CD4-positive, alpha-beta T cell treated with Interleukin-1 beta for 1 hour (primary cell): Measurements from ENCODE around the gene PDZK1.
"Not testable (repeated sequence)": the region's sequence is repeated elsewhere in the genome, so short reads cannot be mapped to it uniquely, and the experiment has no call there.

ENCODE experiments used
- DNase-seq, 2 donors: peaks; one replicate each; pipeline ENCODE4 v3.0.0-alpha.2; 2020 to 2022

PDZK1 gene

GRCh38 chr1:145707183-145707867 is at the start of gene PDZK1:
TSS of gene PDZK1 (minus strand) at chr1:145707368. CDS start at chr1:145688021, 19,347 bp downstream.
- no peak for DNase-seq

DNA sequence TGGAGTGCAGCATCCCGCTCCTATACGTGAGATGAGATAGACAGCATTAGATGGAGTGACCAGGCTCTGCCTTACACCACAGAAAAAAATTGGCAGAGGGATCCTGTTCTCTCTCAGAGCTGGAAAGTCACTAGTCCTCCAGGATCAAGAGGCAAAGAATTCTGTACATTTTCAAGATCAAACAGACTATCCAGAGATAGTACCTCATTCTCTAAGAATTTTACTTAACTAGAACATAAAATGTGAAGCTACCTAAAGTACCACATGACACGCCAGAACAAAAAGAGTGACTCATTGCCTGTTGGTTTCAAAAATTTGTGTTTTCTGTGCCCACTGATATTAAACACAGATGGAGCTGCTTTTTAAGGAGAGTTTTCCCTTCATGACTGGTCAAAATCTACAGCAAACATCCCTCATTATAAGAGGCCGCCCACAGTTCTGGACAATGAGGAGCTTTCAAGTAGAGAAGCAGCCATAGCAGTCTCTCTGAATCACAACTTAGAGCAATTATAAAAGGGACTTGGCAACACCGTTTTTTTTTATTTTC is 44.4 kb upstream of the PDZK1 start:
- no peak for DNase-seq

DNA sequence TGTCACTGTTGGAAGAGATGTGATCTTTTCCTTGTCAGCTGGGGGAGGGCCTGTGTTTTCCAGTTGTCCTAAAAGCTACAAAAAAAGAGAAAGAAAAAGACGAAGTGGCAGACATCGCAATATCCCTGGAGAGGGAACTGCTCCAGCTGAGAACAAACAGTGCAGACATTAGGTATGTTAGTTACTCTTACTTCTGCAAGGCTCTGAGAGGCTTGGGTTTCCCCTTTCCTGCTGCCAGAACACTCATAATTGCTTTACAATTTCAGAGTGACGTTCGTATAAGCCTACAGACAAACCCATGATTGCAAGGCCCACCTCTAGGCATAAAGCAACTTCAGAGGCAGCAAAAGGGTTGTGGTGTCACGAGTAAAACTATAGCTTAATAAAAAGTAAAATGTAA is 43.3 kb upstream of the PDZK1 start:
- no peak for DNase-seq

GRCh38 chr1:145747398-145748247 is 40.5 kb upstream of the PDZK1 start:
- no peak for DNase-seq

GRCh38 chr1:145740269-145740668 is 33.1 kb upstream of the PDZK1 start:
- DNase-seq = no peak

- DNase-seq = no peak
Measured at GRCh38 chr1:145736191-145736590, 29.0 kb upstream of the PDZK1 start.

DNA sequence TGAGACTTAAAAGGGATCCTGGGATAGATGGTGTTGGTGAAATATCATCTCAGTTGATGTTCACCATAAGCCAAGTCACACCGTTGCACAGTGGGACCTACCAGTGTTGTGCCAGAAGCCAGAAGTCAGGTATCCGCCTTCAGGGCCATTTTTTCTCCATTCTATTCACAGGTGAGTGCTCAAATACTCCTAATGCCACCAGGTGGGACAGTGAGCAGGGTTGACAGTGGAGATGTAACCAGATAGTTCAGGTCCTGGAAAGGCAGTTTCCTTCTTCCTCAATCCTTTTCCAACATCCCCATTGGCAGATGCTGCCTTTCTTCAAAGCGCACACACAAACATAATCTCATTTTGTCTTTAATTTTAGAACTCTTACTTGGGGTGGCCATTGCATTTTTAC is 23.7 kb upstream of the PDZK1 start:
- no peak for DNase-seq

GRCh38 chr1:145730467-145730866 is 23.3 kb upstream of the PDZK1 start:
- DNase-seq = no peak

- no peak for DNase-seq
Measured at GRCh38 chr1:145729666-145730436, 22.7 kb upstream of the PDZK1 start.

DNA sequence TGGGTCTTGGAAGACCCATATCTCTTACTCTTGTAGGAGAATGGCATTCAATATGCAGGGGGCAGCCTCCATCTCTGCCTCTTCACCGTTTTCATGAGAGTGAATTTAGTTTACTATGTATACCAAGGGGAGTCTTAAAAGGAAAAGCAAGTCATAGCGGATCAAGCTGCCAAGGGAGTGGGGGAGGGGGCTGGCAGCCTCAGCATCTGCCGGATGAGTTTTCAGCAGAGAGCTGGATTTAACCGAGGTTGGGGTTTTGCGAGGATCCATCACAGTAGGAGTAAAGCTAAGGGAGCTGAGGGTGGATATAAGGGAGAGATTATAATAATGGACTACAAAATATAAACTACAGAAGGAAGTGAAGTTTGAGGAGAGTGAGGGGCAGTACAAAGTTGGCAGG is 22.0 kb upstream of the PDZK1 start:
- no peak for DNase-seq

DNA sequence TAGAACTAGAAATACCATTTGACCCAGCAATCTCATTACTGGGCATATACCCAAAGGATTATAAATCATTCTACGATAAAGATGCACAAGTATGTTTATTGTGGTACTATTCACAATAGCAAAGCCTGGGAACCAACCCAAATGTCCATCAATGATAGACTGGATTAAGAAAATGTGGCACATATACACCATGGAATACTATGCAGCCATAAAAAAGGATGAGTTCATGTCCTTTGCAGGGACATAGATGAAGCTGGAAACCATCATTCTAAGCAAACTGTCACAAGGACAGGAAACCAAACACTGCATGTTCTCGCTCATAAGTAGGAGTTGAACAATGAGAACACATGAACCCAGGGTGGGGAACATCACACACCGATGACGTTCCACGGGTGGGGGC is 19.0 kb upstream of the PDZK1 start:
- not testable (repeated sequence) for DNase-seq

DNA sequence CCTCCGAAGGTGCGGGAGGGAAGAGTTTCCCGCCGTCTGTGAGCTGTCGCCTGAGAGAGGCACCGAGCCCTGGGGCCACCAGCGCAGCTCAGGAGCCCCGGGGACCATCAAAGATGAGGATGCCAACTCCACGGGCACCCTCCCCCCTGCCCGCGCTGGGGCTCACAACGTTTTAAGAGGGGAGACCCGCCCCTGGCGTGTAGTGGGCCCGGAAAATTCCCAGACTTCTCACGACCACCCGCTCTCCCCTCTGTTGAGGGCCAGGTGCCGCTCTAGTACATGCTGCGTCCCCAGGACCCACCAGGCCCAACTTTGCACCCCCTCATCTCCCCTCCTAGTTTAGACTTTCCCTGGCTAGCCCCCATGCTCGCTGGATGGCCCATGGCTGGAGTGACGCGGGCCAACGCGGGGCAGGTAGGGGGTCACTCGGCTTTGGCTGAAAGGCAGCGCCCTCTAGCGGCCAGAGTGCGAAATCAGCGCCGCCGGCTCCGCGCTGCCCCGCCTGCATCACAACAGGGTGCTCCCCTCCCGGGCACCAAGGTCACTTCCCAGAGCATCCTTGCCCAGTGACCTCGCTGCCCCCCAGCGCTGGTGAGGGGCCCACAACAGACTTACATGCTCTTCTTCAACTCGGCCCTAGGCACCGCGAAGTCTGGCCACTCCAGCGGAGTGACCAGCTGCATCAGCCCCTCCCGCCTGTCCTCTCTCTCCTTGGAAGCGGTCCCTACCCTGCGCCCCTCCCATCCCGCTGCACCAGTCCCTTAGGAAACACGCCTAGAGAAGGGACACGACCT is 13.9 kb upstream of the PDZK1 start:
- DNase-seq = peak; percentile 63 to 73

GRCh38 chr1:145720556-145720877 is 13.3 kb upstream of the PDZK1 start:
- DNase-seq = no peak

DNA sequence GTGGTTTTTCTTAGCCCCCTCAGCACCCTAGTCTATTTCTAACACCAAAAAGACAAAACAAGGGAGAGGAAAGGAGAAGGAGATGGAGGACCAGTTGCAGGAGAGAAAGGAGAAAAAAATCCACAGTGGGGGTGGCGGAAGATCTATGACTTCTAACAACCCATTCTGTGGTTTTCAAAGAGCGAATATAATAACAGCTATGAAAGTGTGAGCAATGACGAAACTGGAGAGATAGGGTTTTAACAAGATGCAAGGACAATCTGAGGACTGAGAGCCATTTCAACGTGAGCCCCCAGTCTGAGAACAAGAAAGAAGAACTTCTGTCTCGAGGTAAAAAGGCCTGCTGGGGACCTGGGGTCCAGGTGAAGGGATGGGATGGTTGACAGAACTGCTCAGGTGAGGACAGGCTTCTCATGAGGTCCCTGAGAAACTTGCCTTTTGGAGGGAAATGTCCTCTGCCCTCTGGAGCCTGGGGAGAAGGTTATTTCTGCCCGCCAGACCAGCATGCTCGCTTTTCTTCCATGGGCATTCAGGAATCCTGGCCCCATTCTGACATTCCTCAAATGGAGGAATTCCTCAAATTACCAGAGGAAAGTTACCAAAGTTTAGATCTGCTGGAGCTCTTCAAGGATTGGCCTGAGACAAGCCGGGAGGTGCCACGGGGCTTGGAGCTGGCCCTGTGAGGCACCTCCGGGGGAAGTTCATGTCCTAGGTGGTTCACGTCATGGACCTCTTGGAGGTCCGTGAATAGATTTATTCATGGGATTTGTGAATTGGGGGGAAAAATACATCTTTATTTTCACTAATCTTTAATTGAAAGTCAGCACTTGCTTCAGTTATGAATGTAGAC is 12.3 kb upstream of the PDZK1 start, which contains the start of gene CD160:
Gene CD160, plus strand, starts transcription at position 270 of the 850 bp plus-strand sequence. CDS start 8,829 bp downstream, outside the sequence.
- peak in 1 of 2 donors; percentile 22 for DNase-seq

- not testable (repeated sequence) for DNase-seq
Measured at GRCh38 chr1:145718465-145718864, 11.3 kb upstream of the PDZK1 start.

- DNase-seq = no peak
Measured at GRCh38 chr1:145717833-145718232, 10.7 kb upstream of the PDZK1 start.

DNA sequence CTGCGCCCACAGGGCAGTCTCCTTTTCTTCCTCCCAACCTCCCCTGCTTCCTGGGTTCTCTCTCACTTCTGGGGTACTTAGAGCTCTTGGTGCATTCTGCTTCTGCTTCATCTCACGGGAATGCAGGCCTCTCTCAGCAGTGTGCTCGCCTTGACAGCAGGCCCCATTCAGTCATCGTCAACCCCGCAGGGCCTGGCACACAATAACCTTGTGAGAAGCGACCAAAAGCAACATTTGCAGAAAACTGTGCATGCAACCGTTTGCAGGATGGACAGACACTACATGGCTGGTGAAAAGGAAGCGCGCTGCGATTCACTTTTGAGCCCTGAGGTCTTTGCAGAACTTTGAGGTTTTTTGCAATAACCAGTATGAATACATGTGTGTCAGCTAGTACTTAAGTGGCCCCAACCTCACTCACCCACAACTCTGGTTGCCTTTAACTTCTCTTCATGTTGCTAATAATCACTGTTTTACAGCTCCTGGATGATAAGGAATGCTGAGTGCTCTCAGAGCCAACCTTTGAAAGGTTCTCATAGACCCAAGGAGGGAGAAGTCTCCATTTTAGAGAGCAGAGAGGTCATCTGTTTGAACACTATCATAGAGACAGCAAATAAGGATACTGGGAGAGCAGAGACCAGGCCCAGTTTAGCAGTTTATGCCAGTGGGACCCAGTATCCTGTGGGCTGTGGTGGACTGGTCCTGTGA is 9.6 kb upstream of the PDZK1 start:
- DNase-seq = no peak

DNA sequence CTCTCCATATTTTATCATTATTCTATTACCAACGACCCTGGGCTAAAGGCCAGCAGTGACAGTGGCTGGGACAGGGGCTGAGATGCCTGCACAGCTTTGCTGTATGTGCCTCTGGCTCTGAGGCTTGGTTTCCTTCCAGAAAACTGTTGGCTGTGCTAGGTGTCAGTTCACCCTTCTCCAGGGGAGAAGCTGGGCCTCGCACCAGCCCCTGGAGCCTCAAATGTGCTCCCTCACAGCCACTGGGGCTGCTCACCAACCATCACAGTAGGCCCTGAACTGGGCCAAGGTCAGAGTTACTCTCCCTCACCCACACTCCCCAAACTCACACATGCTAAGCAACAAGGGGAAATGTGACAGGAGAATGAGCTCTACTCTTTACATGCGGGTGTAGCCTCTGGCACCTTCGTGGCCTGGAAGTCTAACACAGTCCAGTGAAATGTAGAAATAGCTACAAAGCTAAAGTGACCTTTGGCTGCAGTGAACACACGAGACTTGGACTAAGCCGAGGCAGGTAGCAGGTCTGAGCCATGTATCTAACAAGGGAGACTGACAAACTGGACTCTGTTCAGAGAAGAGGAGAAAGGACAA is 7.5 kb upstream of the PDZK1 start:
- DNase-seq = no peak

GRCh38 chr1:145711213-145711651 is 4.1 kb upstream of the PDZK1 start:
- DNase-seq = no peak
